Measurements from ENCODE around the gene SLC20A1. TPM values are rescaled to one million over a fixed set of nuclear protein-coding genes. Genes with fewer than 3 reads are reported as not detected.
A peak's percentile ranks its signal among the peaks of the same experiment; 100 is the strongest.
"Not testable (repeated sequence)": the region's sequence is repeated elsewhere in the genome, so short reads cannot be mapped to it uniquely, and the experiment has no call there.

Gene SLC20A1
- total RNA-seq (ENCODE audit: insufficient read depth, low replicate concordance) = 23.1 TPM

GRCh38 chr2:112645310-112646101 lies at the start of gene SLC20A1:
Gene SLC20A1 (plus strand): TSS chr2:112645939. CDS start chr2:112646829, 890 bp downstream.
- peak; percentile 94 for DNase-seq (ENCODE audit: low spot score)

DNA sequence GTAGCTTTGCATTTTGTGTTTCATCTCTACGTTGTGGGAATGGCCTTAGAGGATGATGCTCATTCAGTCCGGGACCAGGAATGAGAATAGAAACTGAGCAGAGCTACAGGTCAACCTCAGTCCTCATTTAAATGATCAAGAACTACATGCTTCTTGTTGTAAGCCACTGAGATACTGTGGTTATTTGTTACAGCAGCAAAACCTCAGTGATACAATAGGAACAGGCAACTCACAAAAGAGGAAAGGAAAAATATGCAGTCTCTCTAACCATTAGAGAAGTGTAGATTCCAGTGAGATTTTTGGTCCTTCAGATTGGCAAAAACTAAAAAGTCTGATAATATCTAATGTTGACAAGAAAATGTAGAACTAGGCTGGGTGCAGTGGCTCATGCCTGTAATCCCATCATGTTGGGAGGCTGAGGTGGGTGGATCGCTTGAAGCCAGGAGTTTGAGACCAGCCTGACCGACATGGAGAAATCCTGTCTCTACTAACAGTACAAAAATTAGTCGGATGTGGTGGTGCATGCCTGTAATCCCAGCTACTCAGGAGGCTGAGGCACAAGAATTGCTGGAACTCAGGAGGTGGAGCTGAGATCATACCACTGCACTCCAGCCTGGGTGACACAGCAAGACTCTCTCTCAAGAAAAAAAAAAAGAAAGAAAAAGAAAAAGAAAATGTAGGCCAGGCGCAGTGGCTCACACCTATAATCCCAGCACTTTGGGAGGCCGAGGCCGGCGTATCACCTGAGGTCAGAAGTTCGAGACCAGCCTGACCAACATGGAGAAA lies 48.0 kb upstream of the SLC20A1 start:
- DNase-seq (ENCODE audit: low spot score) = no peak

GRCh38 chr2:112600634-112601033 lies 45.1 kb upstream of the SLC20A1 start:
- no peak for DNase-seq (ENCODE audit: low spot score)

GRCh38 chr2:112601754-112602153 lies 44.0 kb upstream of the SLC20A1 start:
- DNase-seq (ENCODE audit: low spot score) = no peak

DNA sequence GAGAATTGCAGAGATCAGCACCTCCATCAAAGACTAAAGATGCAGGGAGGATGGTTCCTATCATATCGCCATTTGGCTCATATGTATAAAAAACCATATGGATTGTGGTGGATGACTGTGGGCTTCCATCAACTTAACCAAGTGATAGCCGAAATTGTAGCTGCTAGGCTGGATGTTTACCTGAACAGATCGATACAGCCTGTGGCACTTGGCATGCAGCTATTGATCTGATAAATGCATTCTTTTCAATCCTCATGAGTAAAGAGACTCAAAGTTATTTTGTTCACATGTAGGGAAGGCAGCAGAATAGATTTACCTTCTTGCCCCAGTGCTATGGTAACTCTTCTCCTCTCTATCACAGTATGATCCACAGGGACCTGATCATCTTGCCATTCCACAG lies 42.8 kb upstream of the SLC20A1 start:
- DNase-seq (ENCODE audit: low spot score) = no peak

GRCh38 chr2:112603731-112604130 lies 42.0 kb upstream of the SLC20A1 start:
- no peak for DNase-seq (ENCODE audit: low spot score)

GRCh38 chr2:112604952-112605351 lies 40.8 kb upstream of the SLC20A1 start:
- DNase-seq (ENCODE audit: low spot score) = no peak

GRCh38 chr2:112605926-112606325 lies 39.8 kb upstream of the SLC20A1 start:
- DNase-seq (ENCODE audit: low spot score) = no peak

DNA sequence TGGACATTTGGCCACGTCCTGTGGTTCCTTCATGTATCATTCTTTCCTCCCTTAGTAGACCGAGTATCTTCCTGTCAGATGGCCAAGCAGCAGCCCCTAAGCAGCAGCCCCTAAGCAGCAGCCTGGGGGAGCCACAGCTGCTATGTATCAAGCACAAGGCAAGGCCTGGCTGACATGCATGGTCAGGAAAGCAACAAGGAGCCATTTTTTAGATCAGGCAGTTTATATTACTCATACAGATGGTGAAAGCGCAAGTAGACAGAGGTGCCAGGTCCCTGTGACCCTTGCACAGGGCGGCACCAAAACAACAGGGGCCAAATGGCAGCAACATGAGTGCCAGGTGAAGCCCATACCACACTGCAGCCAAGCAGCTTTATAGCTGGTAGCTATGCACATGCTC lies 39.2 kb upstream of the SLC20A1 start:
- no peak for DNase-seq (ENCODE audit: low spot score)

DNA sequence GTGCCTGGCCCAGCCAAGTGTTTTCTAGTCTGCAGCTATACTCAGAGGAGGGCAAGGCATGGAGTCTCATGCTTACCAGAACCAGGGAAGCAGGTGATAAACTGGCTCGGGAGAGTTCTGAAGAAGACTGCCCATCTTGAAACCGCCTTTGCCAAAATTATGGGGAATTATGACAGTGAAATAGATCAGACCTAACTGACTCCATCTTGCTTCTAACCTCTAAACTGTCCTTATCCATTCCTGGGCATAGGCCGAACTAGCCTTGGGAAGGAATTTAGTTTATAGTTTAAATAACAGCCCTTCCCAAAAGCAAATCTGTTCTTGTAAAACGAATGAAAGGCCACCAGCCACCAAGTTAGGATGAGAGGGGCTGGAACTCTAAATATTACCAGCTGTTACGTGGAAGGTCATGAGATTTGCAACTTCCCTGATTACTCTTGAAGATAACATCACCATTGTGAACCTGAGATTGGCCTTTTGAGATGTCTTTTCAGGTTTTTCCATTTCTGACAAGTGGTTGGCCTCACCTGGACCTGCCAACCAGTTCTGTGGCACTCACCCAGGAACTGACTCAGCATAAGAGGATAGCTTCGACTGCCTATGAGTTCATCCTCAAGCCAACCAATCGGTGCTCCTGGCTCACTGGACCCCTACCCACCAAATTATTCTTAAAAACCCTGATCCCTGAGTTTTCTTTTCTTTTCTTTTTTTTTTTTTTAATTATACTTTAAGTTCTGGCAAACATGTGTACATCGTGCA lies 37.9 kb upstream of the SLC20A1 start:
- no peak for DNase-seq (ENCODE audit: low spot score)

GRCh38 chr2:112609320-112609719 lies 36.4 kb upstream of the SLC20A1 start:
- not testable (repeated sequence) for DNase-seq (ENCODE audit: low spot score)

- not testable (repeated sequence) for DNase-seq (ENCODE audit: low spot score)
Measured at GRCh38 chr2:112612283-112612682, 33.5 kb upstream of the SLC20A1 start.

- DNase-seq (ENCODE audit: low spot score) = no peak
Measured at GRCh38 chr2:112614201-112614840, 31.4 kb upstream of the SLC20A1 start.

GRCh38 chr2:112615051-112615450 lies 30.7 kb upstream of the SLC20A1 start:
- DNase-seq (ENCODE audit: low spot score) = no peak

DNA sequence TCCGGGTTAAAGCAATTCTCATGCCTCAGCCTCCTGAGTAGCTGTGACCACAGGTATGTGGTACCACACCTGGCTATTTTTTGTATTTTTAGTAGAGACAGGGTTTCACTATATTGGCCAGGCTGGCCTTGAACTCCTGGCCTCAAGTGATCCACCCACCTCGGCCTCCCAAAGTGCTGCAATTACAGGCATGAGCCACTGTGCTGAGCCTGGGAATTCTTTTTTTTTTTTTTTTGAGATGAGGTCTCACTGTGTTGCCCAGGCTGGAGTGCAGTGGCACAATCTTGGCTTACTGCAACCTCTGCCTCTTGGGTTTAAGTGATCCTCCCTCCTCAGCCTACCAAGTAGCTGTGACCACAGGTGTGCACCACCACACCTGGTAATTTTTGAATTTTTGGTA lies 29.9 kb upstream of the SLC20A1 start:
- not testable (repeated sequence) for DNase-seq (ENCODE audit: low spot score)

DNA sequence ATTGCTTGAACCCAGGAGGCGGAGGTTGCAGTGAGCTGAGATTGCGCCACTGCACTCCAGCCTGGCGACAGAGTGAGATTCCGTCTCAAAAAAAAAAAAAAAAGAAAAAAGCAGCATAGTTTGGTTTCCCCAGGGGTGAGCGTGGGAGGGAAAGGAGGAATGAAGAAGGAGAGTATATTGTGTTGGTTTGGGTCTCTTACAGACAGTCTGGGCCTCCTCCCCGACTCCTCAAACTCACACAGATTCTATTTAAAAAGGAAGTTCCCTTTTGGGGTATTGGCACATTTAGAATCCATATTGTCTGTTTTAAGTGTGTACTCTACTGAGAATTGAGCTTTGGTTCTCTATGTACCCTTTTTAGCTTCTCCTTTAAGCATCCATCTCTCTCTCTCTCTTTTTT lies 27.4 kb upstream of the SLC20A1 start:
- no peak for DNase-seq (ENCODE audit: low spot score)

- no peak for DNase-seq (ENCODE audit: low spot score)
Measured at GRCh38 chr2:112621790-112622527, 23.8 kb upstream of the SLC20A1 start.

GRCh38 chr2:112622528-112622849 lies 23.2 kb upstream of the SLC20A1 start:
- DNase-seq (ENCODE audit: low spot score) = peak; percentile 90

GRCh38 chr2:112623913-112624777 lies 21.6 kb upstream of the SLC20A1 start:
- DNase-seq (ENCODE audit: low spot score) = peak; percentile 66
